D721Med (cell line): ENCODE measurements around the gene ZNF564.

Experiments
- DNase-seq: peaks from one replicate; pipeline ENCODE4 v3.0.0; 2011; ENCODE audit warnings: low spot score; ENCODE audit not compliant: insufficient read length
- FAIRE-seq: peaks from 2 replicates; lab custom pipeline; 2011; peaks lifted over from hg19 to GRCh38; lab: Jason Lieb, UNC
- CTCF ChIP-seq: IDR thresholded peaks from 2 replicates; pipeline ENCODE4 v1.5.1; 2012; ENCODE audit warnings: mild to moderate bottlenecking, control low read depth; ENCODE audit not compliant: insufficient read depth; ENCODE audit errors: missing control alignments

The ZNF564 gene

GRCh38 chr19:12485052-12485416 is 66.2 kb downstream of the ZNF564 start:
- no peak for TF ChIP-seq CTCF
- DNase-seq (no peak), FAIRE-seq (no peak)

- DNase-seq (peak; percentile 54), FAIRE-seq (no peak)
- TF ChIP-seq CTCF = no peak
These were observed 66.8 kb downstream of the ZNF564 start, which contains the start of gene ZNF709 for GRCh38 chr19:12484371-12485051. Gene ZNF709, minus strand, starts transcription at chr19:12484816. Its CDS starts 159 bp downstream, at chr19:12484657.

GRCh38 chr19:12484011-12484370 is 67.3 kb downstream of the ZNF564 start:
- no peak for DNase-seq
- TF ChIP-seq CTCF = no peak
- no peak for FAIRE-seq

GRCh38 chr19:12482509-12482886 is 68.8 kb downstream of the ZNF564 start:
- FAIRE-seq (no peak), DNase-seq (no peak)
- TF ChIP-seq CTCF = no peak

GRCh38 chr19:12481781-12482508 is 69.3 kb downstream of the ZNF564 start:
- DNase-seq (no peak), FAIRE-seq (no peak)
- TF ChIP-seq CTCF = no peak

GRCh38 chr19:12478234-12478941 is 72.9 kb downstream of the ZNF564 start:
- FAIRE-seq (no peak), DNase-seq (no peak)
- no peak for TF ChIP-seq CTCF
